HepG2 (cell line): ENCODE measurements around the gene KRCC1.

Experiments used
- CTCF ChIP-seq: sonication (generic); formaldehyde crosslinking; IDR thresholded peaks from 2 replicates; pipeline ENCODE4 v1.5.0; 2020; ENCODE audit warnings: mild to moderate bottlenecking, missing genetic modification reagents, moderate library complexity
- RFXAP ChIP-seq: sonication (generic); formaldehyde crosslinking; IDR thresholded peaks from 2 replicates; pipeline ENCODE4 v1.4.0; 2020; ENCODE audit warnings: missing genetic modification reagents, borderline replicate concordance
- SMARCC2 ChIP-seq: fragments of 450-650 bp; IDR thresholded peaks from 2 replicates; pipeline ENCODE4 v1.6.1; 2017; ENCODE audit warnings: antibody characterized with exemption, mild to moderate bottlenecking
- YY1 ChIP-seq: IDR thresholded peaks from 2 replicates; pipeline ENCODE4 v1.6.1; 2011; ENCODE audit warnings: low read length, low read depth, moderate library complexity, mild to moderate bottlenecking; ENCODE audit not compliant: insufficient read depth, insufficient replicate concordance
- ZNF816 ChIP-seq: sonication (generic); formaldehyde crosslinking; IDR thresholded peaks from 2 replicates; pipeline ENCODE4 v1.8.0; 2022; ENCODE audit warnings: missing genetic modification reagents, mild to moderate bottlenecking, borderline replicate concordance

GRCh38 chr2:88005776-88006175 lies 49.8 kb downstream of the KRCC1 start:
- TF ChIP-seq YY1 (no peak), CTCF (CRISPR knock-in tag) (no peak), SMARCC2 (no peak), RFXAP (no peak), ZNF816 (CRISPR knock-in tag) (no peak)
